Measurements from ENCODE around the gene ARFGAP1. TPM values are rescaled to one million over a fixed set of nuclear protein-coding genes. Genes with fewer than 3 reads are reported as not detected.

ARFGAP1 gene
- total RNA-seq, 1 donor: 85.5 TPM

GRCh38 chr20:63285636-63286615, 13.3 kb downstream of the ARFGAP1 start:
- no peak for DNase-seq (ENCODE audit: low read depth)
- no peak for TF ChIP-seq CTCF (IDR thresholded peaks at IDR 0.05; ENCODE audit: insufficient read depth, low read depth, low read length)
- no peak overlapping the region for H3K4me3 ChIP-seq (ENCODE audit: low read depth, low read length)

- DNase-seq (ENCODE audit: low read depth): no peak
- no peak overlapping the region for H3K4me3 ChIP-seq (ENCODE audit: low read depth, low read length)
- TF ChIP-seq CTCF (IDR thresholded peaks at IDR 0.05; ENCODE audit: insufficient read depth, low read depth, low read length): no peak
These were observed 14.4 kb downstream of the ARFGAP1 start for GRCh38 chr20:63286781-63287696.

- no peak for TF ChIP-seq CTCF (IDR thresholded peaks at IDR 0.05; ENCODE audit: insufficient read depth, low read depth, low read length)
- H3K4me3 ChIP-seq (ENCODE audit: low read depth, low read length): no peak overlapping the region
- no peak for DNase-seq (ENCODE audit: low read depth)
These were observed 15.3 kb downstream of the ARFGAP1 start for GRCh38 chr20:63287697-63288580.

GRCh38 chr20:63288581-63289251, 16.1 kb downstream of the ARFGAP1 start:
- no peak for DNase-seq (ENCODE audit: low read depth)
- no peak overlapping the region for H3K4me3 ChIP-seq (ENCODE audit: low read depth, low read length)
- TF ChIP-seq CTCF (IDR thresholded peaks at IDR 0.05; ENCODE audit: insufficient read depth, low read depth, low read length): no peak

GRCh38 chr20:63289311-63290135, 16.9 kb downstream of the ARFGAP1 start:
- DNase-seq (ENCODE audit: low read depth): no peak
- no peak overlapping the region for H3K4me3 ChIP-seq (ENCODE audit: low read depth, low read length)
- no peak for TF ChIP-seq CTCF (IDR thresholded peaks at IDR 0.05; ENCODE audit: insufficient read depth, low read depth, low read length)
